HEK293 (cell line): ENCODE measurements around the gene BCAS3.

Experiments used
- CTCF ChIA-PET: fragments of 350-600 bp; formaldehyde crosslinking; extraction: SDS; loops from one replicate; lab custom pipeline; 2021; ENCODE audit warnings: antibody characterized with exemption; lab: Yijun Ruan, JAX
- POLR2A ChIA-PET: fragments of 300-600 bp; formaldehyde crosslinking; extraction: SDS; loops from one replicate; lab custom pipeline; 2020; ENCODE audit warnings: antibody characterized with exemption, inconsistent platforms; lab: Yijun Ruan, JAX
- H3K27ac ChIP-seq: fragments of 200-500 bp; sonication (Bioruptor generic); 2 replicates; pipeline ENCODE4 v1.5.1; 2014; ENCODE audit warnings: low read depth, low read length, control low read depth, inconsistent platforms; ENCODE audit errors: extremely low read depth
- H3K36me3 ChIP-seq, 2 experiments: fragments of 200-500 bp in 1 of 2; sonication (Bioruptor generic) in 1 of 2; 1 replicate in 1 of 2; 2 replicates in 1 of 2; pipeline ENCODE4 v1.5.1; 2014 to 2017; ENCODE audit warnings: inconsistent platforms in 2 of 2, low read length in 2 of 2; ENCODE audit not compliant: control insufficient read depth in 2 of 2, insufficient read depth in 1 of 2
- H3K4me1 ChIP-seq: fragments of 200-500 bp; sonication (Bioruptor generic); 2 replicates; pipeline ENCODE4 v1.5.1; 2014; ENCODE audit warnings: mild to moderate bottlenecking, low read length, inconsistent platforms; ENCODE audit not compliant: control insufficient read depth, insufficient read depth
- H3K4me3 ChIP-seq: 2 replicates; pipeline ENCODE4 v1.5.1; 2011; ENCODE audit warnings: low read depth, mild to moderate bottlenecking, control low read depth, low read length, moderate library complexity
- H3K9me3 ChIP-seq: fragments of 200-500 bp; sonication (Bioruptor generic); 2 replicates; pipeline ENCODE4 v1.5.1; 2014; ENCODE audit warnings: low read depth, low read length, inconsistent platforms; ENCODE audit not compliant: control insufficient read depth, insufficient read depth
- BCL11B ChIP-seq: fragments of 450-650 bp; formaldehyde crosslinking; IDR thresholded peaks from 2 replicates; pipeline ENCODE4 v1.5.1; 2016; ENCODE audit warnings: low read depth, missing biosample characterization, missing genetic modification characterization
- GLIS2 ChIP-seq: fragments of 450-650 bp; formaldehyde crosslinking; IDR thresholded peaks from 2 replicates; pipeline ENCODE4 v1.5.1; 2016; ENCODE audit warnings: missing biosample characterization, missing genetic modification characterization
- INSM2 ChIP-seq: fragments of 450-650 bp; formaldehyde crosslinking; IDR thresholded peaks from 2 replicates; pipeline ENCODE4 v1.5.1; 2016; ENCODE audit warnings: missing biosample characterization, missing genetic modification characterization
- KLF1 ChIP-seq: fragments of 450-650 bp; formaldehyde crosslinking; IDR thresholded peaks from 2 replicates; pipeline ENCODE4 v1.5.1; 2016; ENCODE audit warnings: missing biosample characterization, missing genetic modification characterization
- RBAK ChIP-seq: fragments of 450-650 bp; formaldehyde crosslinking; IDR thresholded peaks from 2 replicates; pipeline ENCODE4 v1.5.1; 2016; ENCODE audit warnings: missing biosample characterization, missing genetic modification characterization
- TSHZ1 ChIP-seq: fragments of 450-650 bp; formaldehyde crosslinking; IDR thresholded peaks from 2 replicates; pipeline ENCODE4 v1.5.1; 2016; ENCODE audit warnings: missing biosample characterization, missing genetic modification characterization, borderline replicate concordance
- ZBTB26 ChIP-seq: fragments of 450-650 bp; formaldehyde crosslinking; optimal IDR thresholded peaks from 2 replicates; pipeline ENCODE3; 2016; ENCODE audit warnings: missing biosample characterization, mild to moderate bottlenecking, missing genetic modification characterization
- ZBTB49 ChIP-seq: fragments of 450-650 bp; formaldehyde crosslinking; IDR thresholded peaks from 2 replicates; pipeline ENCODE4 v1.5.1; 2016; ENCODE audit warnings: missing biosample characterization, missing genetic modification characterization, low read depth
- ZIC2 ChIP-seq: fragments of 450-650 bp; formaldehyde crosslinking; IDR thresholded peaks from 2 replicates; pipeline ENCODE4 v1.5.1; 2016; ENCODE audit warnings: missing biosample characterization, missing genetic modification characterization
- ZNF10 ChIP-seq: fragments of 450-650 bp; formaldehyde crosslinking; IDR thresholded peaks from 2 replicates; pipeline ENCODE4 v1.5.1; 2017; ENCODE audit warnings: missing biosample characterization, missing genetic modification characterization
- ZNF112 ChIP-seq: fragments of 450-650 bp; formaldehyde crosslinking; IDR thresholded peaks from 2 replicates; pipeline ENCODE4 v1.5.0; 2017; ENCODE audit warnings: missing biosample characterization, missing genetic modification characterization
- ZNF114 ChIP-seq: fragments of 450-650 bp; formaldehyde crosslinking; IDR thresholded peaks from 2 replicates; pipeline ENCODE4 v1.5.0; 2017; ENCODE audit warnings: missing biosample characterization, missing genetic modification characterization
- ZNF133 ChIP-seq: fragments of 450-650 bp; formaldehyde crosslinking; IDR thresholded peaks from 2 replicates; pipeline ENCODE4 v1.5.1; 2016; ENCODE audit warnings: missing biosample characterization, missing genetic modification characterization
- ZNF23 ChIP-seq: fragments of 450-650 bp; formaldehyde crosslinking; IDR thresholded peaks from 2 replicates; pipeline ENCODE4 v1.5.1; 2016; ENCODE audit warnings: missing biosample characterization, missing genetic modification characterization, borderline replicate concordance
- ZNF24 ChIP-seq: fragments of 450-650 bp; formaldehyde crosslinking; IDR thresholded peaks from 2 replicates; pipeline ENCODE4 v1.5.1; 2016; ENCODE audit warnings: missing biosample characterization, missing genetic modification characterization
- ZNF335 ChIP-seq: fragments of 450-650 bp; formaldehyde crosslinking; conservative IDR thresholded peaks from 2 replicates; pipeline ENCODE4 v1.5.1; 2016; ENCODE audit warnings: missing biosample characterization, missing genetic modification characterization
- ZNF37A ChIP-seq: fragments of 450-650 bp; IDR thresholded peaks from 2 replicates; pipeline ENCODE4 v1.5.1; 2018; ENCODE audit warnings: missing biosample characterization, missing genetic modification characterization
- ZNF398 ChIP-seq: fragments of 450-650 bp; formaldehyde crosslinking; IDR thresholded peaks from 2 replicates; pipeline ENCODE4 v1.5.1; 2017; ENCODE audit warnings: missing biosample characterization, missing genetic modification characterization
- ZNF488 ChIP-seq: fragments of 450-650 bp; formaldehyde crosslinking; IDR thresholded peaks from 2 replicates; pipeline ENCODE4 v1.5.1; 2016; ENCODE audit warnings: missing biosample characterization, missing genetic modification characterization
- ZNF501 ChIP-seq: fragments of 450-650 bp; formaldehyde crosslinking; IDR thresholded peaks from 2 replicates; pipeline ENCODE4 v1.5.1; 2016; ENCODE audit warnings: missing biosample characterization, missing genetic modification characterization
- ZNF76 ChIP-seq: fragments of 450-650 bp; formaldehyde crosslinking; IDR thresholded peaks from 2 replicates; pipeline ENCODE4; 2016; ENCODE audit warnings: low read depth, missing biosample characterization, missing genetic modification characterization, borderline replicate concordance
- ZSCAN18 ChIP-seq: fragments of 450-650 bp; formaldehyde crosslinking; IDR thresholded peaks from 2 replicates; pipeline ENCODE4 v1.5.1; 2016; ENCODE audit warnings: missing biosample characterization, missing genetic modification characterization

BCAS3 gene

GRCh38 chr17:60959011-60959410, 281.4 kb downstream of the BCAS3 start:
- peaks cover 0 to 7% of the 10 kb centered on the region in 2 experiments; a peak in 1 of 3 replicates for H3K36me3 ChIP-seq
- no peak for TF ChIP-seq ZIC2
- no peak for TF ChIP-seq ZBTB49 (tag by site-specific recombination)
- no peak for TF ChIP-seq ZNF398
- TF ChIP-seq ZNF488 (tag by site-specific recombination): no peak
- no peak for TF ChIP-seq ZNF114 (tag by site-specific recombination)
- no peak for TF ChIP-seq ZNF133 (tag by site-specific recombination)
- no peak for TF ChIP-seq KLF1
- no peak for TF ChIP-seq ZSCAN18 (tag by site-specific recombination)
- no peak for TF ChIP-seq TSHZ1 (tag by site-specific recombination)
- TF ChIP-seq ZNF76: no peak
- TF ChIP-seq RBAK (tag by site-specific recombination): no peak
- no peak for TF ChIP-seq ZNF24
- TF ChIP-seq ZNF335: no peak
- TF ChIP-seq BCL11B: no peak
- TF ChIP-seq ZNF37A: no peak
- no peak for TF ChIP-seq ZNF501 (tag by site-specific recombination)
- no peak overlapping the region for H3K4me3 ChIP-seq
- no peak overlapping the region for H3K27ac ChIP-seq
- ChIA-PET CTCF (no interaction called here), POLR2A (no interaction called here)
- no peaks in the 10 kb centered on the region for H3K9me3 ChIP-seq
- H3K4me1 ChIP-seq: no peaks in the 10 kb centered on the region

- Histone ChIP-seq H3K4me3 (no peak overlapping the region), H3K36me3 (peaks cover 0 to 7% of the 10 kb centered on the region in 2 experiments; a peak in 1 of 3 replicates), H3K9me3 (no peaks in the 10 kb centered on the region), H3K4me1 (no peaks in the 10 kb centered on the region), H3K27ac (no peak overlapping the region)
- POLR2A ChIA-PET: no interaction called here
- CTCF ChIA-PET: interaction anchor here (1.5 kb wide), 1 partner anchor 13 kb away, joined by 4 read pairs; no protein-coding TSS in a partner anchor
- TF ChIP-seq INSM2 (no peak), ZBTB26 (tag by site-specific recombination) (no peak), ZNF23 (tag by site-specific recombination) (no peak), BCL11B (no peak), GLIS2 (tag by site-specific recombination) (no peak), ZNF112 (no peak), ZNF10 (tag by site-specific recombination) (no peak)
Observed at GRCh38 chr17:60959696-60960095, 282.0 kb downstream of the BCAS3 start.
